Inflammatory macrophage treated with lipopolysaccharide for 1 hour (primary cell): ENCODE results near the gene FBXL15.

Source experiments
- DNase-seq, 2 donors: peaks; one replicate each; pipeline ENCODE4 v3.0.0-alpha.2; 2020 to 2022

The FBXL15 gene

DNA sequence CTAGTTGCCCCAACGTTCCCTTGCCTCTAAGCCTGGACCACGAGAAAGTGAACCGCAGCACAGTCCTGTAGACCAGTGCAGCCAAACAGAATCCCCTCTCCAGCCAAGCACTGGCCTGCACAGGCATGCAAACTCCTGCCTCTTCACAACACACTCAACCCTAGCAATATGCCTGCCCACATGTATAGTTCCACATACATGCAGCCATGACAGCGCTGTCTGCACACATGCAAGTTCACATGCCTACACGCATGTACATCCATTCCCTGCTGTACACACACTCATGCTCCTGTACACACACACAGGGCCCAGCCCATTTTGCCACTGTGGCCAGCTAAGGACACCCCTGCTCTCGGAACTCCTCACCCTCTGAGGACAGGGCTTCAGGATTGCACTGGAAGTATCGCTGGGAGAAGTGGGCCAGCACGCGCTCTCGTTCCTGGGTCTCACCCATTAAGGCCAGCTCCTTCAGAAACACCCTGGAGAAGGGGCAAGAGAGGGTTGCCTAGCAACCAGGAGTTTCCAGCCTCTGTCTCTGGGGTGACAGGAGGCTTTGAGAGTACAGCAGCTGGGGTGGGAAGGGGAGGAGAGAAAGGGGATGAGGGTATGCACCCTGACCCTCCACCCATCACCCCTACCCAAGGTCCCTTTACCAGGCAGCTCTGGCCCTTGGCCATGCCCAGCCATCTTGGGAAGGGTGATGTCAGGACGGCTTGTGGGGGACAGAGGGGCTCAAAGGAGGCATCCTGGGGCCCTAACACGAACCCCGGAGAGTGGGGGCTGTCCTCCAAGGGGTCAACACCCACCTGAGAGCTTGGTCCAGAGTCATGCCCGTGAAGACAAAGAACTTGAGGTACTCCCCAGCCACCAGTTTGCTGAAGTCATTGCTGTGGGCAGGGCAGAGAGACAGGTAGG is 9.0 kb upstream of the FBXL15 start:
- no peak for DNase-seq

DNA sequence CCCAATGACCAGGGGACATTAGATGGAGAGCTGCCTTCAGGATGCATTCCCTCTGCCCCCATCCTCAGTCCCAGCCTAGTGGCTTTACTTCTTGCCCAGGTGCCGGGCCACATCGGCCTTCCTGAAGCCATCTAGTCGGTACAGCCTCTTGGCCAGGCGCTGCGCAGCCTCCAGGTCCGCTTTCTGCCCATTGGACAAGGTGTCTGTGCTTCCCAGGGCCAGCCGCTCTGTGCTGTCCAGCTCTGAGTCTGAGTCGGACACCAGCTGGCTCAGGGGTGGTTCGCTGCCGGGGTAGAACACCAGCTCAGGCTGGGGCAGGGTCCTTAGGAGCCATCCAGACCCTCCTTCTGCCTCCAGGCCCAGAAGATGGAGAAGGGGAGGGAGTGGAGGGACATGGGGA is 8.3 kb upstream of the FBXL15 start:
- DNase-seq: no peak

DNA sequence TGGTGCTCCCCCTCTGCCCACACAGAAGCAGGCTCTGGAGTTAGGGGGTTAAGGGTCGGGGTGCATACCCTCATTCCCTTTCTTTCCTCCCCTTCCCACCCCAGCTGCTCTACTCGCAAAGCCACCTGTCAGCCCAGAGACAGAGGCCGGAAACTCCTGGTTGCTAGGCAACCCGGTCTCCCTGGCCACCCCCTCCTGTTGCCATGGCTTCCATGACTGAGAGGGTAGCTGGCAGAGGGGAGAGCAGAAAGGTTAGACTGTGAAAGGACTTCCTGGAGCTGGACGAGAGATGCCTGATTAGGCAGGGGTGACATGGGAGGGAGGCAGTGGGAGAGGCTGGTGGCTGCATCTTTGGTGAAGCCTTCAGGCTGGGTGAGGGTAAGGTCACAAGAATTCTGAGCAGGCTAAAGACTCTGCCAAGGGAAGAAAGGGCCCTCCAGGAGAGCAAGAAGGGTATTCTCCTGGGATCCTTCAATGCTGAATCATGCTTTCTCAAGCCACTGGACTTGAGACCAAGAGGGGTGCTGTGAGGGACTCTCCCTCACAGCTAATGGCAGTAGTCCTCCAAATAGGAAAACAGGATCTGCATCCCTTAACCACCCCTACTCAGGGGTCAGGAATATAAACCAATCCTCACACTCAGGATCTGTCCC is 7.5 kb upstream of the FBXL15 start:
- no peak for DNase-seq

DNA sequence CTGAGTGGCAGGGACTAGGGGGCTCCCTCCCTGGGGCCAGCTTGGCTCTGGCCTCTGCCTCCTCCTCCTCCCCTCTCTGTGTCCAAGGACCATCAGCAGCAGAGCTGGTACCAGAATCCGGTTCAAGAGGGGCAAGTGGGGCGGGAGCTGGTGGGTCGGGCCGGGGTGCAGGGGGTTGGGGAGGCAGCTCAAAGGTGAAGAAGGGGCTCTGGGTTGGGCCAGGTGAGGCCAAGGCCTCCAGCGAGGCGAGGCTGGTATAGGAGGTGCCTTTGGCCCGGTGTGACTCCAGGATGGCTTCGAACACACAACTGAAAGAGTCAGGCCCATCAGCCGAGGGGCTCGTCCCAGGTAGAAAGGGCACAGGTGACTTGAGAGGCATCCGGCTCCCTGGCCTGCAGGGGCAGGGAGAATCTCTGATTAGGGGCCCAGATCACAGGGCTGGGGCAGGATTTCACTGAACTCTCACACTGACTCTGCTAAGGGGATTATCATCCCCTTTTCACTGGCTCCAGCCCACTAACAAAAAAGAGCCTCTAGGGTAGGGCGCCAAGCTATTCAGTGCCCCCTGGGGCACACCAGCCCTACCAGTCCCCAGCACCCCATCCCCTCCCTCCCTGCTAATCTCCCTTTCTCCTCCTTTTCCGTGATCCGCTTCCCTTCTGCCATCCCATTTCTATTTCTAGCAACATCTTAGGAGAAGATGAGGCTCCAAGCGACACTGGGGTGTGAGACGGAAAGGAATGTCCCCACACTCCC is 6.7 kb upstream of the FBXL15 start:
- no peak for DNase-seq

DNA sequence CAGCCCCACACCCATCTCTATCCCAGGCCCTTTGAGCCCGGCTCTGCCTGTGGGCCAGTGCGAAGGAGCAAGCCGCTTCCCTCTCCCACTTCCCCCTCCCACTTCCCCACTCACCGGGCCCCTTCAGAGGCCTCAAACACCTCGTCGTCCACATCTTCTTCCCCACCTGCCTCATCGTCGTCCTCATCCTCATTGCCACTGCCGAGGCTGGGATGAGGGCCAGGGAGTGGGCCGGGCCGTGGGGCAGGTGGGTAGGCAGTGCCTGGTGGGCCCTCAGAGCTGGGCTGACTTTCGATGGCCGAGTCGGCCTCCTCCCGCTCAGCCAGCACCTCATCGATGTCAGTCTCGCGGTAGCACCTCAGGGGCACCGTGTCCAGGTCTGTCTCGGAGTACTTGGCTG is 5.9 kb upstream of the FBXL15 start:
- no peak for DNase-seq

DNA sequence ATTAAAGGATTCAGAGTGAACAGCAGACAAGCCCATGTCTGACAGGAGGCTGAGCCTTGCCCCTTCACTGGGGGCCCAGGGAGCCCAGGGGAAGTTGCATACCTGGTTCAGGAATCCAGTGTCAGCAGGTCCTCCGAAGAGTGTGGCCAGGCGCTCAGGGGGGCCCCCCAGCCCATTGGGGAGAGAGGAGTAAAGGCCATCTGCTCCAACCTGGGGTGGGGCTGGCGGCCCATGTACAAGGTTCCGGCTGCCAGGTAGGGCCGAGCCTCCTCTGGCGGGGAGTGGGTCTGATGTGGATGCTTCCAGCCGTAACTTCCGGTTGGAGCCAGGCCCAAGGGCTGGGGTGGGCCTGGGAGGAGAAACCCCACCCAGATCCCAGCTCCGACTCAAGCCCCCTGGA is 4.4 kb upstream of the FBXL15 start:
- no peak for DNase-seq

DNA sequence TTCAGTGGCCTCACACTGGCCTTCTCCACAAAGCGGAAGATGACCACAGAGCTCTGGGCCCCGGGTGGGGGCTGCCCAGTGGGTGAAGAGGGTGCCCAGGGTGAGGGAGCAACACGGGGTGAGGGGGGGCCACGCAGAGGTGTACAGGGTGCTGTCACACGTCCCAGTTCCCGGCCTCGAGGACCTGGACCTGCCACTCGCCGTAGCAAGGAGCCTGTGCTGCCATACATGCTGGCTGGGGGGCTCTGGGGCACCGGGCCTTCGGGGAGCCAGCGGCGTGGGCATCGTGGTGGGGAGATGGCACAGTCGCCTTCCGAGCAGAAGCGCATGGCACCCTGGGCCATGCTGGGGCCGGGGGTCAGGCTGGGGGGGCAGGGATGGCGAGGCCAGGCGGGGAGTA is 3.9 kb upstream of the FBXL15 start:
- DNase-seq: no peak

DNA sequence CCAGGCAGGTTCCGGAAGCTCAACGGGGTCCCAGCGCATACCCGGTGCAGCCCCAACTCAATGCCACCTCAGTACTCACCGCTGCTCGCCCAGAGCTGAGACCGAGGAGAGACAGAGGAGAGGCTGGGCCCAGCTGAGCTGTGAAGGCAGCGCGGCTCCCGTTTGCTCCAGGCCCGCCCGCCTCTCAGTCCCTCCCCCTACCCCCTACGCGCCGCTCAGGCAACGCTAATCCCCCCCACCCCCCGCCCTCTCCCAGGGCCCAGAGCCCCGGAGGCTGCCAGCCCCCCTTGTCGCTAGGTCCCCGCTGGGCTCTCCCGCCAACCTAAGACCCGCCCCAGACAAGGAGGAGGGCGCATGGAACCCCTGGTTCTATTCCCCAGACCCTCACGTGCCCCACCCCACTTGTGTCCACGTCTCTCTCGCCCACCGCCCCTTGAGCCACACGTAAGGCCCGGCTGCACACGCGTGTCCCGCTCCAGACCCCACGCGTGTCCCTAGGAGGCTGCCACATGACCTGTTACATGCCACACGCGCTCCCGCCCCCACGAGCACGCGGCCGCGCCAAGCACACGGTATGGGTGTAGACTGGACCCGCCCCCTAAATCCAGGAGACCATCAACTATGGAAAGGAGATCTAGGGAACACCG is 1.9 kb upstream of the FBXL15 start, which contains the start of gene PSD:
TSS of gene PSD (minus strand) at position 164 of the 647 bp plus-strand sequence. CDS start 1,747 bp downstream, outside the sequence.
- DNase-seq: no peak

DNA sequence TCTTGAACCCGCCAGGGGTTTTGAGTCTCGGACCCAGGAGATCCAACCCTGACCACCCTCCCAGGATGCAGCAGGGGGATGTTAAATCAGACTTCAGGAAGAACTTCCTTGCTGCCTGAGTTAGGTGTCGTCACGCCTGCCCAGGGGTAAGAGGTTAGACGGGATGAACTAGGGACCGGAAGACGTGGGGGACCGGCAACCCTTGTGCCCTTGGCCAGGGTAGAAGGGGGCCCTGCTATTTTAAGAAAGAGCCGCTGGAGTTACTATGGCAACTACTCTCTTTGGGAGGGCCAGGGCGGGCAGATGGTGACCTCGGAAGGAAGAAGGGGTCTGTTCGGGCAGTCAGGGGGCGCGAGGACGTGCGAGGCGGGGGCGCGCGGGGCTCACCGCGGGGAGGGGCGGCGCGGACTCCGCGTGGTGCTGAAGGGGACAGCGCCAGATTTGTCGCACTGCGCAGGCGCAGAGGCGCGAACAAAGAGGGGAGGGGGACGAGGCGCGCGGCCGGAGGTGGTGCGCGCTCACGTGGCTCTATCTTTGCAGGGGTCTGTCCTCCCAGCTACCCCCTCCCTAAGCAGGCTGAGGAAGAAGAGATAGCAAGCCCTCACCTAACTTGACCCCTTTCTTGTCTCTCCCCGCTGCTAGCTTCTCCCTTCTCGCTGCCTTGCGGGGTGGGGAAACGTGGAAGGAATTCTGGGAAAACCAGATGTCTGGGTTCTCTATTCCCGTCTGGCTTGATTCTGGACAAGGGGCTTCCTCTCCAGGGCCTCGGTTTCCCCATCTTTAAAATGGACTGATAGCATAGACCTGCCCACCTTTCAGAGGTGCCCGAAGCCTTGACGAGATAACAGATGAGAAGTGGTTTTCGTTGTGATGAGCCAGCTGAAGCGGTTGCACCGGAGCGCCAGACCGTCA is 1.1 kb upstream of the FBXL15 start:
- DNase-seq: no peak

DNA sequence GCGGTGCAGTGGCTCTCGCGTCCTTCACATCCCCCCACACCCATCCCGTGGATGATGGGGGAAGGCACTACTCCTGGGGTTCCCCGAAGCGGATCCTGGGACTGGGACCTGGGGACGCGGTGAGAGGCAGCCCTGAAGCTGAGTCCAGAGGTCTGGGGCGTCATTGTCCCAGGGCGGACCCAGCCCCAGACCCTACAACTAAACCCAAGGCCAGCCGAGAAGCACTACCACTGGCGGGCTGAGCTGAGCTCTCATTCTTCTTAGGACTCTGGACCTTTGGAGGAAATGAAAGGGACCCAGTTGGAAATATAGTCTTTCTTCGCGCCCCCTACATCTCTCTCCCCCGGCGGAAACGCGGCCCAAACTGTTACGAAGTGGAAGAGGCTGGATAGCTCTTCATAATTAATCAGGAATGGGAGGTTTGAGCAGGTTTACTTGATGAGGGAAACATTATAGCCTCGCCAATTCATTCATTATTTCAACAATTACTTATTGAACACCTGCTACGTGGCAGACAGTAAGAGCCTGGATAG is 389 bp upstream of the FBXL15 start:
- DNase-seq: no peak

DNA sequence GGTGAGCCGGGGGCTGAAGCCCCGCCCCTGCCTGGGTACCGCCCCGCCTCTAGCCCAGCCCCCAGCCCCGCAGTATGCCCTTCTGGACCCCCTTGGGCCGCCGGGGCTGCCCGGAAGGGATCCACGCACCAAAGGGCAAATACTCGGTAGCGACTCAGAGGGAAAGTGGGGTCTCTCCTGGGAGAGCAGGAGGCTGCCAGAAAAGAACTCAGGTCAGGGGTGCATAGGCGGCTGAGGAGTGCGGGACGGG is 796 bp downstream of the FBXL15 start:
- no peak for DNase-seq

DNA sequence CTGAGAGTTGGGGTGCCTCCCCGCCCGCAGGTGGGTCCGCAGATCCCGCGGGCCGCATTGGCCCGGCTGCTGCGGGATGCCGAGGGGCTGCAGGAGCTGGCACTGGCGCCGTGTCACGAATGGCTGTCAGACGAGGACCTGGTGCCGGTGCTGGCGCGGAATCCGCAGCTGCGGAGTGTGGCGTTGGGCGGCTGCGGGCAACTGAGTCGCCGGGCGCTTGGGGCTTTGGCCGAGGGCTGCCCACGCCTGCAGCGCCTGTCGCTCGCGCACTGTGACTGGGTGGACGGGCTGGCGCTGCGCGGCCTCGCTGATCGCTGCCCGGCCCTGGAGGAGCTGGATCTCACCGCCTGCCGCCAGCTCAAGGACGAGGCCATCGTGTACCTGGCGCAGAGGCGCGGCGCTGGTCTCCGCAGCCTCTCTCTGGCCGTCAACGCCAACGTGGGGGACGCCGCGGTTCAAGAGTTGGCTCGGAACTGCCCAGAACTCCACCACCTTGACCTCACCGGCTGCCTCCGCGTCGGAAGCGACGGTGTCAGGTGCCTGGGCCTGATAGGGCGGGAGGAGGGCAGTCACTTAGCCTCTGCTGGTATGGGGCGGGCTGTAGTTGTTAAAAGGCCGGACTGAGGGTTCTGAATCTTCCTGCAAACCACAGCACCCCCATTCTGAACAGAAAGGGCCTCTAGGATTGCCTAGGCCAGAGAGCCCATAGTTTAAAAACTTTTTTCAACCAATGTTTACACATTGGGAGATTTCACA is 1.3 kb downstream of the FBXL15 start:
- peak in 1 of 2 donors; percentile 39 for DNase-seq

DNA sequence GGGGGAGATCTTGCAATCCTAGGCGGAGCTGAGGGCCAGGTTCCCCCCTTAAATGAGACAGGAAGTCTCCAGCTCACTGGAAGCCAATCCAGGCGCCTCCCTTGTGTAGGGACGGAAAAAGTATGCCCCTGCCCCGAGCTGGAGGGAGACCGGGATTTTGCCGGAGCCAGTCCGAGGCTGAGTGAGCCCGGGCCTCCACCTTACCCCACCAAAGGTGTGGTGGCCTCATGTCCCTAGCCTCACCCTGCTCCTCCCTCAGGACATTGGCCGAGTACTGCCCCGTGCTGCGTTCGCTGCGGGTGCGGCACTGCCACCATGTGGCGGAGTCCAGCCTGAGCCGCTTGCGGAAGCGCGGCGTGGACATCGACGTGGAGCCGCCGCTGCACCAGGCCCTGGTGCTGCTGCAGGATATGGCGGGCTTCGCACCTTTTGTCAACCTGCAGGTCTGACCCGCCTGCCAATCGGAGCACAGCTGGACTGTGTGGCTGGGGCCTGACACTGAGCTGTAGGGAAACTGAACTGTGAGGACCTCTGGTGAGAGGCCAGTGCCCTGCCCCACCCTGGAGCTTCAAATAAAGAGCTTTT is 2.0 kb downstream of the FBXL15 start:
- DNase-seq: peak; percentile 75 to 82

DNA sequence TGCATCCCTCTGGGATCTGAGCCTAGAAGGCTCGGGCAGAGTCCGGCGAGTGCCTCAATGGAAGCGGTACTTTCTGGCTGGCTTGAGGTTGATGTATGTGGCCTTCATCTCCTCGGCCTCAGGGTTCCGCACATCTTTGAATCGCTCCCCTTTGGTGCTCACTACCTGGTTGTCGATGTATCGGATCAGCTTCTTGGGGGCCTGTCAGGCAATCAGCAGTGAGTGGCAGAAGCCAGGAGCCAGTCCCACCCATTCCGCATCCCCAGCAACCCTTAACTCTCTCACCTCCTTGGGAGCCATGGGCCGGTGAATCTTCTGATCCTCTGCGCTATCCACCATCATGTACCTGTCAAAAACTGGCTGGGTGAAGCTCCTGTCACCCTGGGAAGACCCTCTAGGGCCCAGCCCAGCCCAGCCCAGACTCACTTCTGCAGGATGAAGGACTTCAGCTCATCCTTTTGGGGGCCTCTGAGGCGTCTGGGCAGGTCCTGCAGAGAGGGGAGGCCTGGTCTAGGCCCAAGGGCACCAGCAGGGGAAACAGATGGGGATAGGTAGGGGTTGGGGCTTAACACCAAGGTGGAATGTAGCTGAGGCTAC is 2.8 kb downstream of the FBXL15 start:
- DNase-seq: no peak

DNA sequence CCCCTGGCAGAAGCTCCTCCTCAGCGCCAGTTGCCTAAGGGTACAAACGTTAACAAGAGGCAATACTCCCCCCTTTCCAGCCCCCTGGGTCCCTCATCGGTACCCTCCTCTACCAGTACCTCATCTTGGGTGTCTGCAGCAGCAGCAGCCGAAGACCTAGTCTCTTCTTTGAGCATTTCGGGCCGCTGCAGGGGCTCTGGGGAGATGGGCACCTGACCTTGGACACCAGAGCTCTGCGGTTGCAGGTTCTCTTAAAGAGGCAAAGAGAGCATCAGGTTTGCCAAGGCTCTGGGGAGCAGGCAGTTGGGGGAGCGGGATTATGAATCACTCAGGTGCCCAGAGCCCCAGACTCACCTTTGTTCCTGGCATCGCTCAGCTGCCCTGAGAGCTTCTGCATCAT is 3.5 kb downstream of the FBXL15 start:
- no peak for DNase-seq

DNA sequence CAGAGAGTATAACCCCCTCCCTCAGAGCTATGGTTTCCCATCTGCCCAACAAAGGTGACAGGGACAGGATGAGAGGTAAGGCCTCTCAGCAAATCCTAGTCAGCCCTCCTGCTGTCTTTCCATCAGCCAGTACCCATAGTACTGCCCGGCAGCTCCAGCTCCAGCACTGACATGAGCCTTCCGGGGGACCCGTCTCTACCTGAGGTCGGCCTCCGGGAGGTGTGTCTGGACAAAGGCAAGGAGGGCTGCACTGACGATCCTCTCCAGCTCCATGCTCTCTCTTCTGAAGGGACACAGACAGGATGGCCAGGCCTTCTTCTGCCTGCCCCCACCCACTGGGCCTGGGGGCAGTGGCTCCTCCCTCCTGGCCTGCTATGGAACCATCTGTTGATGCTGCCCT is 4.3 kb downstream of the FBXL15 start:
- DNase-seq: no peak

DNA sequence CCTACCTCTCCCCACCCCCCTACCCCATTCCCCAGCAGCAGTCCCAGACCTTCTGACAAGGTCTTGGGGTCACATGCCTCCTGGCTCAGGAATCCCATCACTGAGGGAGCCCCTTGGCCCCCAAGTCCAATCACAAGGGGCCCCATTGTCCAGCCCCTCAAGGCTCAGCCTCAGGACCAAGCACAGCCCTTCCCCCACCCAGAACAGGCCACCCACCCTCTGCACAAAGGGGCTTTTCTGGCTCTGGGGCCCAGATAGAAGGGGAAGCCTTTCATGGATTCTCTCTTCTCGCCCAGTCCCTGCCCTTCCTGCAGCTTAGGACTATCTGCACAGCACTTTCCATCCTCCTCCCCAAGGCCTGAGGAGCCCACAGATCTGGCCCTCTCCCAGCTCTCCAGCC is 4.8 kb downstream of the FBXL15 start:
- DNase-seq: no peak

DNA sequence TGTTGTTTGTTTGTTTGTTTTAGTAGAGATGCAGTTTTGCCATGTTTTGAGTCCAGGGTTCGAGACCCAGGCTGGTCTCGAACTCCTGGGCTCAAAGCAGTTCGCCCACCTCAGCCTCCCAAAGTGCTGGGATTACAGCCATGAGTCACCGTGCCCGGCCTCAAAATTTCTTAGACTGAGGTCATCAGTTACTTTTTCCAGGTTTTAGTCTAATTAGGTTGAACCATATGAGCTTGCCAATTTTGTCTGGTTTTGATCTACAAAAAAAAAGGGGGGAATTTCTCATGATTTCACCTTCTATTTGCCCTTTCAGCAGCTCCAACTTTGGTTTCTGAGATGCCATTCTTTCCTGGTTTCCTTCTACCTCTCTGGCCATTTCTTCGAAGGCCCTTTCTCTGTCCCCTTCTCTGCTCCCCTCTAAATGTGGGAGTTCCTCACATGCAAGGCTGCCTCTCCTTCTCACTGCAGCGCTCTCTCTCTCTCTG is 6.2 kb downstream of the FBXL15 start:
- no peak for DNase-seq

DNA sequence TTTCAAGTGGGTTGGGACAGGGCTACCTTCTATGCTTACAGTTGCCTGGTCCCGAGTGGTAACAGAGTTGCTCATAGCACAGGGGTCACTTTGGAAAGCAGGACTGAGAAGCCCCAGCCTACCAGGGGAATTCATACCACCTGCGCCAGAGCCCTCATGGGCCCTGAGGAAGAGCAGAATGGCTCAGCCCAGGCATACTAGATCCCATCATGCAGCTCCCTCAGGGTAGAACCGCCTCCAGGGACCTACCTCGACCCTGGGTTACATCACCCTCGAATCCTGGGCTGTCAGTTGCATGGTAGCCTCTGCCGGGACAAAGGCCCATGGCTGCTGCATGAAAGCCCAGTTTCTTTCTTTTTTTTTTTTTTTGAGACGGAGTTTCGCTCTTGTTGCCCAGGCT is 8.8 kb downstream of the FBXL15 start:
- no peak for DNase-seq

DNA sequence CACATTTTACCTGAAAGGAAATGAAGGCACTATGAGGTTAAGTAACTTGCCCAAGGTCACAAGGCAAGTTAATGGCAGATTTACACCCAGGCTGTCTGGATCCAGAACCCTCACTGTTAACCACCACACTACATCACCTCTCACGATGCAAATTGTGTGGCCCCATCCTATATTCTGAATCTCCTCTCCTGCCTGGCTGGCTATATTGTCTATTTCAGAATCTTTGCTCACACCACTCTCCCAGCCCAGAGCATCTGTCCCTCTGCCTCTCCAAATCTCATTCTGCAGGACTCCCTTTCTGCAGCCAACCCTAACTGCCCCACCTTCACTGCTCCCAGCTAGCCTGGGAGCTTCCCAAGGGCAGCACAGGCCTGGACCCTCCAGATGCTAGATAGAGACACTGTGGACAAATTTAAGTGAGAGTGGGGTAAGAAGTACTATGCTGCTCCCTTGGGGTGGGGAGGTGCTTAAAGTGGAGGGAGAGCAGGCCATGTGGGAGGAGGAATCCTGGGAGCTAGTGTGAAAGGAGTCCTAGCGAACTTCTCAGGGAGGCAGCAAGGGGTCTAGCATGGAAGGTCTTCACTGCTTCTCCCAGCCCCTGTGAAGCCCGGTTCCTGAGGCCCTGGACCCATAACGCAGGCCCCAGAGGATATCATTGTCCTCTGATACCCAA is 11.0 kb downstream of the FBXL15 start:
- no peak for DNase-seq
